Fibroblast of lung (primary cell): ENCODE results near the gene ZBTB16.

ENCODE experiments used
- EZH2 ChIP-seq: IDR thresholded peaks from 2 replicates; pipeline ENCODE4 v1.5.1; 2012; ENCODE audit warnings: low read length, control low read depth, mild to moderate bottlenecking; ENCODE audit errors: missing control alignments
- TF ChIP-seq, protein P1 (sequence below), 2 donors: IDR thresholded peaks in 1 of 2; conservative IDR thresholded peaks in 1 of 2; 1 replicate in 1 of 2; 2 replicates in 1 of 2; pipeline ENCODE4 v1.5.1; 2011 to 2012; ENCODE audit warnings: low read length in 2 of 2, control low read depth in 1 of 2, inconsistent platforms in 1 of 2, low read depth in 1 of 2, mild to moderate bottlenecking in 1 of 2

DNA sequence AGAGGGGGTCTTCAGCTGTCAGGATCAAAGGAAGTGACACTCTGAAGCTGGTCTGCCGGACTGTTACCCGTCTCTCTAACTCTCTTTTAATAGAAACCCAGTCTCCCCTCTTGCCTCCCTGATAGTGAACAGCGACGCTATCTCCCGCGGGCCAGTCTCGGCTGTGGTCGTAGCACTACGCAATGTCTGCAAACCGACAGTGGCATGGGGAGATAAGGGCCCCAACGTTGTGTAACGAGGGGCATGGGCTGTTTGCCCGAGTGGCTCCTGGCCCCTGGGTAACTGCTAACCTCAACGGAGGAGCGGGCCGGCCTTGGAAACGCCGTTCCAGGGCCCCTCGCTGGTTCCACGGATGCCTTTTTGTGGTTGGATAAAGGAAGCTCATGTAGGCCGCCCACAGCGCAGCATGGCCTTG is 23.3 kb downstream of the ZBTB16 start:
- TF ChIP-seq, protein P1, sequence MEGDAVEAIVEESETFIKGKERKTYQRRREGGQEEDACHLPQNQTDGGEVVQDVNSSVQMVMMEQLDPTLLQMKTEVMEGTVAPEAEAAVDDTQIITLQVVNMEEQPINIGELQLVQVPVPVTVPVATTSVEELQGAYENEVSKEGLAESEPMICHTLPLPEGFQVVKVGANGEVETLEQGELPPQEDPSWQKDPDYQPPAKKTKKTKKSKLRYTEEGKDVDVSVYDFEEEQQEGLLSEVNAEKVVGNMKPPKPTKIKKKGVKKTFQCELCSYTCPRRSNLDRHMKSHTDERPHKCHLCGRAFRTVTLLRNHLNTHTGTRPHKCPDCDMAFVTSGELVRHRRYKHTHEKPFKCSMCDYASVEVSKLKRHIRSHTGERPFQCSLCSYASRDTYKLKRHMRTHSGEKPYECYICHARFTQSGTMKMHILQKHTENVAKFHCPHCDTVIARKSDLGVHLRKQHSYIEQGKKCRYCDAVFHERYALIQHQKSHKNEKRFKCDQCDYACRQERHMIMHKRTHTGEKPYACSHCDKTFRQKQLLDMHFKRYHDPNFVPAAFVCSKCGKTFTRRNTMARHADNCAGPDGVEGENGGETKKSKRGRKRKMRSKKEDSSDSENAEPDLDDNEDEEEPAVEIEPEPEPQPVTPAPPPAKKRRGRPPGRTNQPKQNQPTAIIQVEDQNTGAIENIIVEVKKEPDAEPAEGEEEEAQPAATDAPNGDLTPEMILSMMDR (conservative IDR thresholded peaks at IDR 0.05 in 1 of 2, IDR thresholded peaks at IDR 0.05 in 1 of 2; ENCODE audit: low read depth in 1 of 2, low read length in 2 of 2): no peak
- TF ChIP-seq EZH2: no peak
